Measurements from ENCODE around the gene TGM4. TPM values are rescaled to one million over a fixed set of nuclear protein-coding genes. Genes with fewer than 3 reads are reported as not detected.

Gene TGM4
- polyA plus RNA-seq, 1 donor: 0.04 TPM

- H3K27ac ChIP-seq (ENCODE audit: low read length): no peak overlapping the region
- H3K4me1 ChIP-seq (ENCODE audit: control insufficient read depth, insufficient read depth, low read length): peaks cover 5% of the 10 kb centered on the region
- H3K4me3 ChIP-seq (ENCODE audit: low read length): no peak overlapping the region
Observed at GRCh38 chr3:44963571-44964325, 89.3 kb downstream of the TGM4 start.

More at GRCh38 chr3:44963571-44964325, 89.3 kb downstream of the TGM4 start:
- no peaks in the 10 kb centered on the region for H3K27me3 ChIP-seq (ENCODE audit: control insufficient read depth, insufficient read depth, low read length)
- 100% methylated on average over 2 of the region's 4 CpGs for WGBS (ENCODE audit: insufficient coverage, low lambda C conversion rate)
- no peaks in the 10 kb centered on the region for H3K9me3 ChIP-seq (ENCODE audit: control insufficient read depth, low read depth, low read length)
- peaks cover 5% of the 10 kb centered on the region for H3K36me3 ChIP-seq (ENCODE audit: control insufficient read depth, insufficient read depth, low read length)
- DNase-seq: no peak

Other genes with a start within 250 kb of the TGM4 start
- gene ZNF197, start 249.6 kb upstream of the TGM4 start, polyA plus RNA-seq: 22.1 TPM
- 7.7 TPM for gene ZNF35, start 225.9 kb upstream of the TGM4 start, polyA plus RNA-seq
- 9.9 TPM for gene ZNF502, start 161.9 kb upstream of the TGM4 start, polyA plus RNA-seq
- gene ZNF501, start 145.0 kb upstream of the TGM4 start, polyA plus RNA-seq: 6.1 TPM
- gene KIAA1143, start 113.0 kb upstream of the TGM4 start, polyA plus RNA-seq: 28.6 TPM
- 7.6 TPM for gene KIF15, start 112.8 kb upstream of the TGM4 start, polyA plus RNA-seq
- 17.1 TPM for gene TMEM42, start 12.7 kb upstream of the TGM4 start, polyA plus RNA-seq
- gene ZDHHC3, start 101.6 kb downstream of the TGM4 start, polyA plus RNA-seq: 77.2 TPM
- 38.1 TPM for gene EXOSC7, start 101.6 kb downstream of the TGM4 start, polyA plus RNA-seq
- 35.7 TPM for gene CLEC3B, start 151.7 kb downstream of the TGM4 start, polyA plus RNA-seq